AG09309 (cell line): ENCODE data around the gene C19orf25.
"Not testable (repeated sequence)": the region's sequence is repeated elsewhere in the genome, so short reads cannot be mapped to it uniquely, and the experiment has no call there.

Experiments
- DNase-seq: peaks from one replicate; pipeline ENCODE4 v3.0.0-alpha.2; 2010; ENCODE audit warnings: low read depth
- H3K4me3 ChIP-seq: 2 replicates; pipeline ENCODE4 v1.5.1; 2011; ENCODE audit warnings: mild to moderate bottlenecking, low read depth, low read length, moderate library complexity; ENCODE audit not compliant: control insufficient read depth
- CTCF ChIP-seq: IDR thresholded peaks from 2 replicates; pipeline ENCODE4 v1.5.1; 2011; ENCODE audit warnings: mild to moderate bottlenecking, low read depth, low read length, inconsistent platforms; ENCODE audit not compliant: insufficient read depth, control insufficient read depth; ENCODE audit errors: missing control alignments

The C19orf25 gene

GRCh38 chr19:1524287-1524971 lies 45.4 kb upstream of the C19orf25 start:
- DNase-seq, result no peak
- no peak overlapping the region for H3K4me3 ChIP-seq
- TF ChIP-seq CTCF, result no peak

GRCh38 chr19:1523412-1524286 lies 44.6 kb upstream of the C19orf25 start, which contains the start of gene PLK5:
Gene PLK5 (plus strand): TSS chr19:1524077. CDS start chr19:1526997, 2,920 bp downstream.
- H3K4me3 ChIP-seq, result no peak within 1 kb of the TSS
- DNase-seq, result no peak
- TF ChIP-seq CTCF, result no peak

GRCh38 chr19:1522838-1523237 lies 43.8 kb upstream of the C19orf25 start:
- TF ChIP-seq CTCF, result no peak
- H3K4me3 ChIP-seq, result no peak overlapping the region
- DNase-seq, result no peak

- TF ChIP-seq CTCF, result no peak
- H3K4me3 ChIP-seq, result no peak overlapping the region
Observed at GRCh38 chr19:1522061-1522460, 43.0 kb upstream of the C19orf25 start.

GRCh38 chr19:1521636-1522035 lies 42.6 kb upstream of the C19orf25 start:
- no peak overlapping the region for H3K4me3 ChIP-seq
- DNase-seq, result no peak
- TF ChIP-seq CTCF, result no peak

More at GRCh38 chr19:1522061-1522460, 43.0 kb upstream of the C19orf25 start:
- no peak for DNase-seq

GRCh38 chr19:1520203-1520780 lies 41.3 kb upstream of the C19orf25 start:
- no peak for TF ChIP-seq CTCF
- no peak overlapping the region for H3K4me3 ChIP-seq
- DNase-seq, result no peak

- H3K4me3 ChIP-seq, result not testable (repeated sequence)
Observed at GRCh38 chr19:1519802-1520201, 40.8 kb upstream of the C19orf25 start.

More at GRCh38 chr19:1519802-1520201, 40.8 kb upstream of the C19orf25 start:
- DNase-seq, result not testable (repeated sequence)
